ENCODE measurements around the gene ATP2B2.
A peak's percentile ranks its signal among the peaks of the same experiment; 100 is the strongest.

ATP2B2 gene

GRCh38 chr3:10373686-10374261, 131.6 kb downstream of the ATP2B2 start:
- Histone ChIP-seq H3K36me3 (replicated peaks in 1 of 2; ENCODE audit: control insufficient read depth in 2 of 2, insufficient read depth in 2 of 2, low read length in 2 of 2) (no peaks in the 10 kb centered on the region), H3K27ac (replicated peaks; ENCODE audit: low read length) (no peak overlapping the region), H2BK120ac (ENCODE audit: low read depth, low read length) (no peak overlapping the region), H3K23ac (ENCODE audit: low read depth, low read length, poor library complexity) (no peak overlapping the region), H4K91ac (ENCODE audit: low read depth, low read length, poor library complexity) (no peak overlapping the region), H2BK5ac (ENCODE audit: low read length) (no peak overlapping the region), H3K14ac (ENCODE audit: low read length) (peak overlapping the region; percentile 3), H3K9ac (ENCODE audit: low read depth, low read length, poor library complexity) (no peak overlapping the region), H3K9me3 (replicated peaks in 1 of 2; ENCODE audit: control insufficient read depth in 2 of 2, insufficient read depth in 1 of 2, low read depth in 1 of 2, low read length in 2 of 2) (peaks cover 0 to 2% of the 10 kb centered on the region in 2 donors), H3K18ac (ENCODE audit: low read length) (no peak overlapping the region), H3K79me1 (ENCODE audit: low read depth, low read length) (no peaks in the 10 kb centered on the region), H3K4me1 (ENCODE audit: control insufficient read depth in 2 of 2, insufficient read depth in 1 of 2, low read depth in 1 of 2, low read length in 2 of 2) (peaks cover 0 to 5% of the 10 kb centered on the region in 2 donors), H2AK5ac (ENCODE audit: low read depth, low read length) (no peak overlapping the region), H3K4me3 (ENCODE audit: low read length in 2 of 2) (no peak overlapping the region), H2BK15ac (ENCODE audit: low read length) (no peak overlapping the region), H3K4me2 (ENCODE audit: insufficient read depth, low read length, poor library complexity, severe bottlenecking) (no peak overlapping the region), H4K8ac (ENCODE audit: low read depth, low read length) (no peak overlapping the region), H2BK12ac (ENCODE audit: low read length) (no peak overlapping the region), H3K27me3 (ENCODE audit: control insufficient read depth in 3 of 3, insufficient read depth in 3 of 3, low read depth in 1 of 3, low read length in 3 of 3) (peaks cover 0 to 37% (median 0%) of the 10 kb centered on the region in 3 experiments), H2AFZ (ENCODE audit: low read length) (no peak overlapping the region), H3K4ac (ENCODE audit: low read length) (no peak overlapping the region)
- no peak for DNase-seq (ENCODE audit: low spot score)
- no CpG with 5 or more reads among the region's 11 CpGs for WGBS, 2 donors (ENCODE audit: extremely low coverage in 2 of 2, insufficient read length in 2 of 2, insufficient replicate concordance in 1 of 2)

- peak overlapping the region; percentile 59 for H3K18ac ChIP-seq (ENCODE audit: low read length)
- H2AK5ac ChIP-seq (ENCODE audit: low read depth, low read length), result no peak overlapping the region
- peaks cover 0 to 25% (median 0%) of the 10 kb centered on the region in 3 experiments for H3K27me3 ChIP-seq (ENCODE audit: control insufficient read depth in 3 of 3, insufficient read depth in 3 of 3, low read depth in 1 of 3, low read length in 3 of 3)
- no peak overlapping the region for H3K4ac ChIP-seq (ENCODE audit: low read length)
- no peak overlapping the region for H2AFZ ChIP-seq (ENCODE audit: low read length)
- H2BK15ac ChIP-seq (ENCODE audit: low read length), result no peak overlapping the region
- no peaks in the 10 kb centered on the region for H3K36me3 ChIP-seq (replicated peaks in 1 of 2; ENCODE audit: control insufficient read depth in 2 of 2, insufficient read depth in 2 of 2, low read length in 2 of 2)
- H3K79me1 ChIP-seq (ENCODE audit: low read depth, low read length), result no peaks in the 10 kb centered on the region
- no peak overlapping the region for H3K14ac ChIP-seq (ENCODE audit: low read length)
- no CpG with 5 or more reads among the region's 10 CpGs for WGBS, 2 donors (ENCODE audit: extremely low coverage in 2 of 2, insufficient read length in 2 of 2, insufficient replicate concordance in 1 of 2)
- no peak overlapping the region for H3K27ac ChIP-seq (replicated peaks; ENCODE audit: low read length)
- H3K4me3 ChIP-seq (ENCODE audit: low read length in 2 of 2), result peak overlapping the region in 1 of 2 donors; percentile 16
- no peak overlapping the region for H3K4me2 ChIP-seq (ENCODE audit: insufficient read depth, low read length, poor library complexity, severe bottlenecking)
- peak overlapping the region; percentile 61 for H3K9ac ChIP-seq (ENCODE audit: low read depth, low read length, poor library complexity)
- H3K4me1 ChIP-seq (ENCODE audit: control insufficient read depth in 2 of 2, insufficient read depth in 1 of 2, low read depth in 1 of 2, low read length in 2 of 2), result peaks cover 1 to 5% of the 10 kb centered on the region in 2 donors
- H2BK120ac ChIP-seq (ENCODE audit: low read depth, low read length), result no peak overlapping the region
- no peak overlapping the region for H4K91ac ChIP-seq (ENCODE audit: low read depth, low read length, poor library complexity)
- no peak for DNase-seq (ENCODE audit: low spot score)
- peak overlapping the region; percentile 76 for H3K23ac ChIP-seq (ENCODE audit: low read depth, low read length, poor library complexity)
- H3K9me3 ChIP-seq (replicated peaks in 1 of 2; ENCODE audit: control insufficient read depth in 2 of 2, insufficient read depth in 1 of 2, low read depth in 1 of 2, low read length in 2 of 2), result peaks cover 0 to 2% of the 10 kb centered on the region in 2 donors
- H2BK12ac ChIP-seq (ENCODE audit: low read length), result no peak overlapping the region
- no peak overlapping the region for H2BK5ac ChIP-seq (ENCODE audit: low read length)
- no peak overlapping the region for H4K8ac ChIP-seq (ENCODE audit: low read depth, low read length)
Measured at GRCh38 chr3:10371789-10372188, 133.6 kb downstream of the ATP2B2 start.

GRCh38 chr3:10371167-10371566, 134.2 kb downstream of the ATP2B2 start:
- H4K91ac ChIP-seq (ENCODE audit: low read depth, low read length, poor library complexity), result no peak overlapping the region
- no peak overlapping the region for H3K14ac ChIP-seq (ENCODE audit: low read length)
- no peak overlapping the region for H2BK120ac ChIP-seq (ENCODE audit: low read depth, low read length)
- H2BK12ac ChIP-seq (ENCODE audit: low read length), result no peak overlapping the region
- no peak overlapping the region for H3K27ac ChIP-seq (replicated peaks; ENCODE audit: low read length)
- no peak overlapping the region for H4K8ac ChIP-seq (ENCODE audit: low read depth, low read length)
- no CpG with 5 or more reads among the region's 3 CpGs for WGBS, 2 donors (ENCODE audit: extremely low coverage in 2 of 2, insufficient read length in 2 of 2, insufficient replicate concordance in 1 of 2)
- H3K27me3 ChIP-seq (ENCODE audit: control insufficient read depth in 3 of 3, insufficient read depth in 3 of 3, low read depth in 1 of 3, low read length in 3 of 3), result peaks cover 0 to 20% (median 0%) of the 10 kb centered on the region in 3 experiments
- no peak overlapping the region for H2BK5ac ChIP-seq (ENCODE audit: low read length)
- H2AFZ ChIP-seq (ENCODE audit: low read length), result peak overlapping the region; percentile 41
- H3K18ac ChIP-seq (ENCODE audit: low read length), result no peak overlapping the region
- no peak overlapping the region for H2BK15ac ChIP-seq (ENCODE audit: low read length)
- no peaks in the 10 kb centered on the region for H3K79me1 ChIP-seq (ENCODE audit: low read depth, low read length)
- no peak overlapping the region for H3K9ac ChIP-seq (ENCODE audit: low read depth, low read length, poor library complexity)
- no peak for DNase-seq (ENCODE audit: low spot score)
- H3K9me3 ChIP-seq (replicated peaks in 1 of 2; ENCODE audit: control insufficient read depth in 2 of 2, insufficient read depth in 1 of 2, low read depth in 1 of 2, low read length in 2 of 2), result peaks cover 0 to 2% of the 10 kb centered on the region in 2 donors
- no peak overlapping the region for H3K23ac ChIP-seq (ENCODE audit: low read depth, low read length, poor library complexity)
- no peak overlapping the region for H3K4ac ChIP-seq (ENCODE audit: low read length)
- no peaks in the 10 kb centered on the region for H3K36me3 ChIP-seq (replicated peaks in 1 of 2; ENCODE audit: control insufficient read depth in 2 of 2, insufficient read depth in 2 of 2, low read length in 2 of 2)
- peaks cover 4 to 8% of the 10 kb centered on the region in 2 donors for H3K4me1 ChIP-seq (ENCODE audit: control insufficient read depth in 2 of 2, insufficient read depth in 1 of 2, low read depth in 1 of 2, low read length in 2 of 2)
- no peak overlapping the region for H3K4me3 ChIP-seq (ENCODE audit: low read length in 2 of 2)
- no peak overlapping the region for H3K4me2 ChIP-seq (ENCODE audit: insufficient read depth, low read length, poor library complexity, severe bottlenecking)
- H2AK5ac ChIP-seq (ENCODE audit: low read depth, low read length), result no peak overlapping the region

- Histone ChIP-seq H3K27ac (replicated peaks; ENCODE audit: low read length) (no peak overlapping the region), H2BK12ac (ENCODE audit: low read length) (no peak overlapping the region), H3K4ac (ENCODE audit: low read length) (no peak overlapping the region), H3K9ac (ENCODE audit: low read depth, low read length, poor library complexity) (no peak overlapping the region), H3K23ac (ENCODE audit: low read depth, low read length, poor library complexity) (peak overlapping the region; percentile 62), H3K18ac (ENCODE audit: low read length) (peak overlapping the region; percentile 21), H4K91ac (ENCODE audit: low read depth, low read length, poor library complexity) (no peak overlapping the region), H2AFZ (ENCODE audit: low read length) (no peak overlapping the region), H3K27me3 (ENCODE audit: control insufficient read depth in 3 of 3, insufficient read depth in 3 of 3, low read depth in 1 of 3, low read length in 3 of 3) (peaks cover 0 to 17% (median 0%) of the 10 kb centered on the region in 3 experiments), H3K14ac (ENCODE audit: low read length) (no peak overlapping the region), H4K8ac (ENCODE audit: low read depth, low read length) (no peak overlapping the region), H2BK5ac (ENCODE audit: low read length) (no peak overlapping the region), H3K79me1 (ENCODE audit: low read depth, low read length) (no peaks in the 10 kb centered on the region), H2AK5ac (ENCODE audit: low read depth, low read length) (no peak overlapping the region), H2BK120ac (ENCODE audit: low read depth, low read length) (no peak overlapping the region), H3K36me3 (replicated peaks in 1 of 2; ENCODE audit: control insufficient read depth in 2 of 2, insufficient read depth in 2 of 2, low read length in 2 of 2) (no peaks in the 10 kb centered on the region), H2BK15ac (ENCODE audit: low read length) (no peak overlapping the region), H3K9me3 (replicated peaks in 1 of 2; ENCODE audit: control insufficient read depth in 2 of 2, insufficient read depth in 1 of 2, low read depth in 1 of 2, low read length in 2 of 2) (peaks cover 0 to 2% of the 10 kb centered on the region in 2 donors), H3K4me1 (ENCODE audit: control insufficient read depth in 2 of 2, insufficient read depth in 1 of 2, low read depth in 1 of 2, low read length in 2 of 2) (peaks cover 4 to 8% of the 10 kb centered on the region in 2 donors), H3K4me2 (ENCODE audit: insufficient read depth, low read length, poor library complexity, severe bottlenecking) (no peak overlapping the region), H3K4me3 (ENCODE audit: low read length in 2 of 2) (no peak overlapping the region)
- WGBS, 2 donors (ENCODE audit: extremely low coverage in 2 of 2, insufficient read length in 2 of 2, insufficient replicate concordance in 1 of 2), result no CpG with 5 or more reads among the region's 10 CpGs
- no peak for DNase-seq (ENCODE audit: low spot score)
Measured at GRCh38 chr3:10370429-10370828, 135.0 kb downstream of the ATP2B2 start.
